Measurements from ENCODE around the gene NOSIP.

DNA sequence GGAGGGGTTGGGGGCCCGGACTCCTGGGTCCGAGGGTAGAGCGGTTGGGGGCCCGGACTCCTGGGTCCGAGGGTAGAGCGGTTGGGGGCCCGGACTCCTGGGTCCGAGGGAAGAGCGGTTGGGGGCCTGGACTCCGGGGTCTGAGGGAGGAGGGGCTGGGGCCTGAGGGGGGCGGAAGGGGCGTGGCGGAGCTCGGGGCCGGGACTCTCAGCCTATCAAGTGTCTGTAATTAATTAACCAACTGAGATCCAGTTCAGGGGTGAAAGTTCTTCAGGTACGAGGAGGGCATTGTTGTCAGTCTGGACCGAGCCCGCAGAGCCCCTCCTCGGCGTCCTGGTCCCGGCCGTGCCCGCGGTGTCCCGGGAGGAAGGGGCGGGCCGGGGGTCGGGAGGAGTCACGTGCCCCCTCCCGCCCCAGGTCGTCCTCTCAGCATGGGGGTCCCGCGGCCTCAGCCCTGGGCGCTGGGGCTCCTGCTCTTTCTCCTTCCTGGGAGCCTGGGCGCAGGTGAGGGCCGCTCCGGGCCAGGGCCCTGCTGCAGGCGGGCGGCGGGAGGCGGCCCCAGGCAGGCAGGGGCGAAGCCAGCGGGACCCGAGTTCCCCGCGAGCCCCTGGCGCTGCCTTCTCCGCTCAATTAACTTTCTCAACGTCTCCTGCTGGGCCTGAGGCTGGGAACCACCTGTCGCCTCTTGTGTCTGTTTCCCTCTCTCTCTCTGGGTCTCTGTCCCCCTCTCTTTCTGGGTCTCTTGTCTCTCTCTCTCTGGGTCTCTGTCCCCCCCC, 67.2 kb downstream of the NOSIP start:
- TF ChIP-seq CTCF (IDR thresholded peaks at IDR 0.05), result no peak
- TF ChIP-seq POLR2A (IDR thresholded peaks at IDR 0.05), result no peak

Measured in upper lobe of left lung (tissue), 4 donors.